HCT116 (cell line): ENCODE data around the gene YTHDF1. TPM values are rescaled to one million over a fixed set of nuclear protein-coding genes. Genes with fewer than 3 reads are reported as not detected.

ENCODE experiments used
- ATAC-seq: fragments of 200-7000 bp; cut with Tn5 transposase; 2 replicates; pipeline ENCODE4 v1.9.1; 2020; ENCODE audit warnings: mild to moderate bottlenecking, moderate library complexity
- BruUV-seq: library from RNA; stranded (reverse); fragments of 400-500 nt; replicated peaks from 2 replicates; lab custom pipeline; 2021; lab: Mats Ljungman, UMichigan
- CTCF ChIA-PET: fragments of 300-600 bp; sonication (Branson Sonifier 250); formaldehyde crosslinking; loops from one replicate; lab custom pipeline; 2021; ENCODE audit warnings: antibody characterized with exemption; lab: Charles Lee
- POLR2A ChIA-PET: fragments of 300-600, 350-600 bp; sonication (Branson Sonifier 250); formaldehyde crosslinking; loops from one replicate; lab custom pipeline; 2021; ENCODE audit warnings: antibody characterized with exemption; lab: Charles Lee
- RAD21 ChIA-PET, 2 experiments: fragments of 300-600 bp; sonication (Branson Sonifier 250); formaldehyde crosslinking; loops; one replicate each; lab custom pipeline; 2023; ENCODE audit warnings: low total read pairs in 2 of 2; ENCODE audit not compliant: uncharacterized antibody in 2 of 2, unreplicated experiment in 2 of 2, low non-redundant PET in 1 of 2; lab: Charles Lee
- DNase-seq: peaks from one replicate; pipeline ENCODE4 v3.0.0-alpha.2; 2010; ENCODE audit warnings: low read depth, low spot score
- H2AFZ ChIP-seq: fragments of 200-600 bp; shearing (Covaris generic), sonication (generic); 2 replicates; pipeline ENCODE4 v1.6.1; 2017; ENCODE audit warnings: low read depth, mixed run types, mixed read lengths, antibody characterized with exemption, low read length; ENCODE audit not compliant: poor library complexity, severe bottlenecking
- H3K27ac ChIP-seq: 2 replicates; pipeline ENCODE4 v1.5.1; 2012; ENCODE audit warnings: low read depth, low read length
- H3K27me3 ChIP-seq: fragments of 200-600 bp; sonication (generic); 2 replicates; pipeline ENCODE4 v1.6.1; 2016; ENCODE audit warnings: mixed run types, low read length, mixed read lengths; ENCODE audit not compliant: insufficient read depth
- H3K36me3 ChIP-seq, 2 experiments: fragments of 200-500 bp in 1 of 2; fragments of 200-600 bp in 1 of 2; sonication (Bioruptor generic) in 1 of 2; sonication (generic) in 1 of 2; 2 replicates each; pipeline versions ENCODE4 v1.5.1 to v1.6.1; 2014 to 2016; ENCODE audit warnings: low read length in 2 of 2, inconsistent platforms in 1 of 2, mixed read lengths in 1 of 2, mixed run types in 1 of 2; ENCODE audit not compliant: insufficient read depth in 2 of 2, control insufficient read depth in 1 of 2
- H3K4me1 ChIP-seq, 2 experiments: fragments of 200-600 bp in 1 of 2; sonication (generic) in 1 of 2; 2 replicates each; pipeline versions ENCODE4 v1.5.1 to v1.6.1; 2012 to 2017; ENCODE audit warnings: low read length in 2 of 2, inconsistent platforms in 1 of 2, mild to moderate bottlenecking in 1 of 2, mixed read lengths in 1 of 2, mixed run types in 1 of 2, moderate library complexity in 1 of 2; ENCODE audit not compliant: insufficient read depth in 2 of 2, control insufficient read depth in 1 of 2
- H3K4me2 ChIP-seq: fragments of 200-600 bp; sonication (generic); 2 replicates; pipeline ENCODE4 v1.6.1; 2017; ENCODE audit warnings: mixed run types, low read length, mixed read lengths
- H3K4me3 ChIP-seq, 2 experiments: fragments of 200-600 bp in 1 of 2; sonication (generic) in 1 of 2; replicated peaks in 1 of 2; 2 replicates each; pipeline ENCODE4 v1.5.1; 2011 to 2016; ENCODE audit warnings: low read length in 2 of 2, control low read depth in 1 of 2, low read depth in 1 of 2, mild to moderate bottlenecking in 1 of 2, mixed read lengths in 1 of 2, mixed run types in 1 of 2
- H3K79me2 ChIP-seq: fragments of 200-600 bp; sonication (generic); 2 replicates; pipeline ENCODE4 v1.6.1; 2017; ENCODE audit warnings: mild to moderate bottlenecking, mixed run types, low read length, moderate library complexity, mixed read lengths; ENCODE audit not compliant: insufficient read depth
- H3K9ac ChIP-seq: fragments of 200-600 bp; sonication (generic); 2 replicates; pipeline ENCODE4 v1.6.1; 2016; ENCODE audit warnings: low read length, mixed read lengths
- H3K9me2 ChIP-seq: fragments of 200-600 bp; sonication (generic), shearing (Covaris generic); 2 replicates; pipeline ENCODE4 v1.6.1; 2017; ENCODE audit warnings: mixed run types, mild to moderate bottlenecking, moderate library complexity; ENCODE audit not compliant: insufficient read depth
- H3K9me3 ChIP-seq, 2 experiments: fragments of 200-500 bp in 1 of 2; fragments of 200-600 bp in 1 of 2; sonication (Bioruptor generic) in 1 of 2; sonication (generic) in 1 of 2; 2 replicates each; pipeline ENCODE4 v1.6.1; 2014 to 2017; ENCODE audit warnings: low read length in 2 of 2, mixed read lengths in 2 of 2, inconsistent platforms in 1 of 2, low read depth in 1 of 2, mild to moderate bottlenecking in 1 of 2, mixed run types in 1 of 2, moderate library complexity in 1 of 2; ENCODE audit not compliant: control insufficient read depth in 1 of 2, insufficient read depth in 1 of 2
- H4K20me1 ChIP-seq: fragments of 200-600 bp; sonication (generic), shearing (Covaris generic); 2 replicates; pipeline ENCODE4 v1.6.1; 2017; ENCODE audit warnings: mixed run types, mild to moderate bottlenecking, moderate library complexity; ENCODE audit not compliant: insufficient read depth
- CBX3 ChIP-seq: IDR thresholded peaks from 2 replicates; pipeline ENCODE4 v1.6.1; 2012; ENCODE audit warnings: low read depth
- ELF1 ChIP-seq: IDR thresholded peaks from 2 replicates; pipeline ENCODE4 v1.6.1; 2012; ENCODE audit warnings: low read depth, borderline replicate concordance
- EZH2 ChIP-seq: fragments of 200-600 bp; sonication (generic); IDR thresholded peaks from 2 replicates; pipeline ENCODE4 v1.6.1; 2017; ENCODE audit warnings: antibody characterized with exemption, mixed run types
- EZH2phosphoT487 ChIP-seq: fragments of 200-600 bp; IDR thresholded peaks from 2 replicates; pipeline ENCODE4 v1.6.1; 2018; ENCODE audit warnings: antibody characterized with exemption, borderline replicate concordance
- FOSL1 ChIP-seq: IDR thresholded peaks from 2 replicates; pipeline ENCODE4 v1.6.1; 2012; ENCODE audit warnings: low read depth
- POLR2A ChIP-seq: IDR thresholded peaks from 2 replicates; pipeline ENCODE4 v1.7.0; 2011; ENCODE audit warnings: borderline replicate concordance; ENCODE audit not compliant: insufficient read depth, insufficient read length; ENCODE audit errors: extremely low read depth
- SP1 ChIP-seq: IDR thresholded peaks from 2 replicates; pipeline ENCODE4 v1.6.1; 2012; ENCODE audit warnings: low read depth
- SRF ChIP-seq: IDR thresholded peaks from 2 replicates; pipeline ENCODE4 v1.6.1; 2012; ENCODE audit warnings: low read depth
- ZNF274 ChIP-seq: fragments of 200-500 bp; sonication (Bioruptor generic); IDR thresholded peaks from 2 replicates; pipeline ENCODE4 v1.6.1; 2014; ENCODE audit warnings: mild to moderate bottlenecking, low read depth, low read length, inconsistent platforms
- intact Hi-C: fragments of 100-400 bp; cut with micrococcal nuclease; formaldehyde crosslinking; loops from 2 replicates; pipeline ENCODE4 v1.10.0; 2022
- total RNA-seq: library from RNA; stranded (reverse); gene quantifications from one replicate; pipeline ENCODE4 v1.2.1, GENCODE V29; 2021; ENCODE audit not compliant: unreplicated experiment
- TF ChIP-seq, protein P1 (sequence below), 3 experiments: fragments of 200-600 bp in 1 of 3; sonication (generic) in 1 of 3; IDR thresholded peaks in 2 of 3; conservative IDR thresholded peaks in 1 of 3; 2 replicates each; pipeline ENCODE4 v1.5.1; 2012 to 2017; ENCODE audit warnings: low read depth in 2 of 3, low read length in 2 of 3, antibody characterized with exemption in 1 of 3, borderline replicate concordance in 1 of 3, control low read depth in 1 of 3, mild to moderate bottlenecking in 1 of 3, mixed read lengths in 1 of 3, mixed run types in 1 of 3, moderate library complexity in 1 of 3; ENCODE audit not compliant: insufficient read depth in 1 of 3
- TF ChIP-seq, protein P2 (sequence below): IDR thresholded peaks from 2 replicates; pipeline ENCODE4 v1.6.1; 2012
- TF ChIP-seq, protein P3 (sequence below): IDR thresholded peaks from 2 replicates; pipeline ENCODE4 v1.6.1; 2012; ENCODE audit warnings: low read depth
- TF ChIP-seq, protein P4 (sequence below): IDR thresholded peaks from 2 replicates; pipeline ENCODE4 v1.6.1; 2011; ENCODE audit warnings: mild to moderate bottlenecking, low read length, moderate library complexity; ENCODE audit not compliant: insufficient replicate concordance; ENCODE audit errors: extremely low read depth

YTHDF1 gene
- total RNA-seq, 1 experiment from 2014 or later: 42.8 TPM

DNA sequence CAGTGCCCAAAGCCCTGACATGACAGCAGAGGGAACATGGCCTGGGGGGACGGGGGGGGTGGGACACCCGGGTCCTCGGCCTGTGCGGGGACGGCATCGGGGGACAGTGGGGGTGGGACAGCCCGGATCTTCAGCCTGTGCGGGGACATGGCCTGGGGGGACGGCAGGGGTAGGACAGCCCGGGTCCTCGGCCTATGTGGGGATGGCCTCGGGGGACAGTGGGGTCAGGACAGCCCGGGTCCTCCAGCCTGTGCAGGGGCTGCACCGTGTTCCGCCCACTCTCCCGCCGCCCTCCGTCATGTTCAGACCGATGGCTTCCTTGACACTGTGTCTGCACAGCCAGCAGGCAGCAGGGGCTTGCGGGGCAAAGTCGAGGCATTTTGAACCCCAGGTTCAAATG lies 26.8 kb upstream of the YTHDF1 start:
- TF ChIP-seq, protein P1, sequence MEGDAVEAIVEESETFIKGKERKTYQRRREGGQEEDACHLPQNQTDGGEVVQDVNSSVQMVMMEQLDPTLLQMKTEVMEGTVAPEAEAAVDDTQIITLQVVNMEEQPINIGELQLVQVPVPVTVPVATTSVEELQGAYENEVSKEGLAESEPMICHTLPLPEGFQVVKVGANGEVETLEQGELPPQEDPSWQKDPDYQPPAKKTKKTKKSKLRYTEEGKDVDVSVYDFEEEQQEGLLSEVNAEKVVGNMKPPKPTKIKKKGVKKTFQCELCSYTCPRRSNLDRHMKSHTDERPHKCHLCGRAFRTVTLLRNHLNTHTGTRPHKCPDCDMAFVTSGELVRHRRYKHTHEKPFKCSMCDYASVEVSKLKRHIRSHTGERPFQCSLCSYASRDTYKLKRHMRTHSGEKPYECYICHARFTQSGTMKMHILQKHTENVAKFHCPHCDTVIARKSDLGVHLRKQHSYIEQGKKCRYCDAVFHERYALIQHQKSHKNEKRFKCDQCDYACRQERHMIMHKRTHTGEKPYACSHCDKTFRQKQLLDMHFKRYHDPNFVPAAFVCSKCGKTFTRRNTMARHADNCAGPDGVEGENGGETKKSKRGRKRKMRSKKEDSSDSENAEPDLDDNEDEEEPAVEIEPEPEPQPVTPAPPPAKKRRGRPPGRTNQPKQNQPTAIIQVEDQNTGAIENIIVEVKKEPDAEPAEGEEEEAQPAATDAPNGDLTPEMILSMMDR (IDR thresholded peaks at IDR 0.05 in 2 of 3, conservative IDR thresholded peaks at IDR 0.05 in 1 of 3; ENCODE audit: borderline replicate concordance in 1 of 3, insufficient read depth in 1 of 3, low read depth in 2 of 3, low read length in 2 of 3): no peak
- TF ChIP-seq, protein P2, sequence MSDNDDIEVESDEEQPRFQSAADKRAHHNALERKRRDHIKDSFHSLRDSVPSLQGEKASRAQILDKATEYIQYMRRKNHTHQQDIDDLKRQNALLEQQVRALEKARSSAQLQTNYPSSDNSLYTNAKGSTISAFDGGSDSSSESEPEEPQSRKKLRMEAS: no peak
- TF ChIP-seq FOSL1 (no peak), EZH2phosphoT487 (no peak), ZNF274 (no peak)
- TF ChIP-seq, all 23 proteins: peak for 0
- BruUV-seq: no TSS peak
- intact Hi-C loops: no loop called here
- DNase-seq (no peak), ATAC-seq (no peak)
- no peak overlapping the region for H2AFZ ChIP-seq
- CTCF ChIA-PET: interaction anchor here (1.0 kb wide), 1 partner anchor 19 kb away, joined by 3 read pairs; no protein-coding TSS in a partner anchor
- H3K9me2 ChIP-seq: no peaks in the 10 kb centered on the region
- no peak overlapping the region for H3K4me2 ChIP-seq
- no peaks in the 10 kb centered on the region for H3K9me3 ChIP-seq
- H3K4me3 ChIP-seq: no peak overlapping the region
- no peaks in the 10 kb centered on the region for H3K27me3 ChIP-seq
- no peaks in the 10 kb centered on the region for H3K36me3 ChIP-seq
- RAD21 ChIA-PET: no interaction called here
- H3K4me1 ChIP-seq: peaks cover 0 to 5% of the 10 kb centered on the region in 2 experiments; a peak in 1 of 4 replicates
- H3K27ac ChIP-seq: no peak overlapping the region
- POLR2A ChIA-PET: no interaction called here
- no peaks in the 10 kb centered on the region for H4K20me1 ChIP-seq
- no peaks in the 10 kb centered on the region for H3K79me2 ChIP-seq
- no peak overlapping the region for H3K9ac ChIP-seq

DNA sequence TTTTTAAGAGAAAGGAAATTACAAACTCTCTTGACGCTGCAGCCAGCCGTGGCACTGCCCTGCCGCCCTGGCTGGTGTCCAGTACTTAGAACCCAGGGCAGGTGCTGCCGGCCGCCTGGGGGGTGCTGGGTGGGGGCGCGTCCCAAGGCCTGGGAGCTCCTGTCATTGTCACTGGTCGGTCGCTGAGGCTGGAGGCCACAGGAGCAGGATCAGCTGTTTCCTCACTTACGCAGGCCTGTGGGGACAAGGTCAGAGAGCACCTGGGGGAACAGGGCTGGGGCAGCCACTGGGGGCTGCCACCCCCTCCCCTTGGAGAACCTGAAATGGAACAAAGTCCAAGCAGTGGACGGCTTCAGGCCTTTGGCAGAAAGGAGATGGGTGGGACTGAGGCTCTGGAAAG lies 25.3 kb upstream of the YTHDF1 start:
- ChIA-PET POLR2A (no interaction called here), CTCF (no interaction called here), RAD21 (no interaction called here)
- Histone ChIP-seq H3K27ac (no peak overlapping the region), H3K4me2 (no peak overlapping the region), H3K79me2 (no peaks in the 10 kb centered on the region), H3K9me3 (no peaks in the 10 kb centered on the region), H3K27me3 (no peaks in the 10 kb centered on the region), H2AFZ (no peak overlapping the region), H3K9ac (no peak overlapping the region), H3K9me2 (no peaks in the 10 kb centered on the region), H3K4me1 (peaks cover 0 to 5% of the 10 kb centered on the region in 2 experiments; a peak in 1 of 4 replicates), H3K36me3 (no peaks in the 10 kb centered on the region), H4K20me1 (no peaks in the 10 kb centered on the region), H3K4me3 (no peak overlapping the region)
- no TSS peak for BruUV-seq
- intact Hi-C loops: no loop called here
- DNase-seq (no peak), ATAC-seq (no peak)
- TF ChIP-seq SRF (no peak), CBX3 (no peak), POLR2A (no peak), EZH2 (no peak), FOSL1 (no peak), ELF1 (no peak), SP1 (no peak)
- TF ChIP-seq, protein P3, sequence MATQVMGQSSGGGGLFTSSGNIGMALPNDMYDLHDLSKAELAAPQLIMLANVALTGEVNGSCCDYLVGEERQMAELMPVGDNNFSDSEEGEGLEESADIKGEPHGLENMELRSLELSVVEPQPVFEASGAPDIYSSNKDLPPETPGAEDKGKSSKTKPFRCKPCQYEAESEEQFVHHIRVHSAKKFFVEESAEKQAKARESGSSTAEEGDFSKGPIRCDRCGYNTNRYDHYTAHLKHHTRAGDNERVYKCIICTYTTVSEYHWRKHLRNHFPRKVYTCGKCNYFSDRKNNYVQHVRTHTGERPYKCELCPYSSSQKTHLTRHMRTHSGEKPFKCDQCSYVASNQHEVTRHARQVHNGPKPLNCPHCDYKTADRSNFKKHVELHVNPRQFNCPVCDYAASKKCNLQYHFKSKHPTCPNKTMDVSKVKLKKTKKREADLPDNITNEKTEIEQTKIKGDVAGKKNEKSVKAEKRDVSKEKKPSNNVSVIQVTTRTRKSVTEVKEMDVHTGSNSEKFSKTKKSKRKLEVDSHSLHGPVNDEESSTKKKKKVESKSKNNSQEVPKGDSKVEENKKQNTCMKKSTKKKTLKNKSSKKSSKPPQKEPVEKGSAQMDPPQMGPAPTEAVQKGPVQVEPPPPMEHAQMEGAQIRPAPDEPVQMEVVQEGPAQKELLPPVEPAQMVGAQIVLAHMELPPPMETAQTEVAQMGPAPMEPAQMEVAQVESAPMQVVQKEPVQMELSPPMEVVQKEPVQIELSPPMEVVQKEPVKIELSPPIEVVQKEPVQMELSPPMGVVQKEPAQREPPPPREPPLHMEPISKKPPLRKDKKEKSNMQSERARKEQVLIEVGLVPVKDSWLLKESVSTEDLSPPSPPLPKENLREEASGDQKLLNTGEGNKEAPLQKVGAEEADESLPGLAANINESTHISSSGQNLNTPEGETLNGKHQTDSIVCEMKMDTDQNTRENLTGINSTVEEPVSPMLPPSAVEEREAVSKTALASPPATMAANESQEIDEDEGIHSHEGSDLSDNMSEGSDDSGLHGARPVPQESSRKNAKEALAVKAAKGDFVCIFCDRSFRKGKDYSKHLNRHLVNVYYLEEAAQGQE: no peak
- TF ChIP-seq, protein P4, sequence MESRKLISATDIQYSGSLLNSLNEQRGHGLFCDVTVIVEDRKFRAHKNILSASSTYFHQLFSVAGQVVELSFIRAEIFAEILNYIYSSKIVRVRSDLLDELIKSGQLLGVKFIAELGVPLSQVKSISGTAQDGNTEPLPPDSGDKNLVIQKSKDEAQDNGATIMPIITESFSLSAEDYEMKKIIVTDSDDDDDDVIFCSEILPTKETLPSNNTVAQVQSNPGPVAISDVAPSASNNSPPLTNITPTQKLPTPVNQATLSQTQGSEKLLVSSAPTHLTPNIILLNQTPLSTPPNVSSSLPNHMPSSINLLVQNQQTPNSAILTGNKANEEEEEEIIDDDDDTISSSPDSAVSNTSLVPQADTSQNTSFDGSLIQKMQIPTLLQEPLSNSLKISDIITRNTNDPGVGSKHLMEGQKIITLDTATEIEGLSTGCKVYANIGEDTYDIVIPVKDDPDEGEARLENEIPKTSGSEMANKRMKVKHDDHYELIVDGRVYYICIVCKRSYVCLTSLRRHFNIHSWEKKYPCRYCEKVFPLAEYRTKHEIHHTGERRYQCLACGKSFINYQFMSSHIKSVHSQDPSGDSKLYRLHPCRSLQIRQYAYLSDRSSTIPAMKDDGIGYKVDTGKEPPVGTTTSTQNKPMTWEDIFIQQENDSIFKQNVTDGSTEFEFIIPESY: no peak
